ENCODE results near the gene MMS22L. TPM values are rescaled to one million over a fixed set of nuclear protein-coding genes. Genes with fewer than 3 reads are reported as not detected.

MMS22L gene
- polyA plus RNA-seq, 2 of the 4 experiments (the other 2 are of a cell fraction): 11.5 to 24.5 TPM

DNA sequence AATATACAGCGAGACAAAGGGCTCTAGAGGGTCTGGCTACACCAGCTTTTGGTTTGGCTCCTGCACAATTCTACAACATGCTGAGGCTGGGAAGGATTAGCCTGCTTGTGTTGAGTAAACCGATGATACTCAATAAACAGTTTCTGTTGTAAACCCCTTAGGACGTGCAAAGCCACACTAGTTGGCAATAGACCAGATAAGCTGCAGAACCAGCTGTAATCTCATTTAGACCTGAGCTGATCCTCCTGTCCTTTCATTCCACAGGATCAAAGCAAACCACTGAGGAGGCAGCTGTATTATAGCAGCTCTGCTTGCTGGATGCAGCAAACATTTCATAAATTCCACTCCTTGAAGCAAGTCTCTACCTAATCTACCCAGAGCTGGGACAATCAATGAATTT is 79.7 kb downstream of the MMS22L start:
- ATAC-seq: no peak
- Histone ChIP-seq H3K9me3 (no peaks in the 10 kb centered on the region), H3K4me2 (no peak overlapping the region), H3K4me3 (no peak overlapping the region), H3K4me1 (no peaks in the 10 kb centered on the region), H3K27ac (no peak overlapping the region)
- CTCF ChIA-PET: no interaction called here
- POLR2A ChIA-PET: no interaction called here
- WGBS (ENCODE audit: missing lambda C conversion rate): 88% methylated on average over 3 of the region's 3 CpGs
- TF ChIP-seq ZC3H11A (IDR thresholded peaks at IDR 0.05) (no peak), TP53 (CRISPR knock-in tag; IDR thresholded peaks at IDR 0.05) (no peak), POLR2A (IDR thresholded peaks at IDR 0.05; ENCODE audit: low read length) (no peak), MAZ (IDR thresholded peaks at IDR 0.05; ENCODE audit: borderline replicate concordance, low read depth, low read length) (no peak), RNF2 (IDR thresholded peaks at IDR 0.05; ENCODE audit: borderline replicate concordance, low read depth) (no peak), RAD21 (conservative IDR thresholded peaks at IDR 0.05 in 1 of 2, IDR thresholded peaks at IDR 0.05 in 1 of 2) (no peak), NFE2L2 (conservative IDR thresholded peaks at IDR 0.05; ENCODE audit: low read length) (no peak), FOXS1 (CRISPR knock-in tag; IDR thresholded peaks at IDR 0.05) (no peak), CEBPB (IDR thresholded peaks at IDR 0.05) (no peak), EP300 (IDR thresholded peaks at IDR 0.05) (no peak), MAFK (IDR thresholded peaks at IDR 0.05; ENCODE audit: partially characterized antibody) (no peak), ZSCAN20 (CRISPR knock-in tag; IDR thresholded peaks at IDR 0.05) (no peak)
- TF ChIP-seq, protein P1, sequence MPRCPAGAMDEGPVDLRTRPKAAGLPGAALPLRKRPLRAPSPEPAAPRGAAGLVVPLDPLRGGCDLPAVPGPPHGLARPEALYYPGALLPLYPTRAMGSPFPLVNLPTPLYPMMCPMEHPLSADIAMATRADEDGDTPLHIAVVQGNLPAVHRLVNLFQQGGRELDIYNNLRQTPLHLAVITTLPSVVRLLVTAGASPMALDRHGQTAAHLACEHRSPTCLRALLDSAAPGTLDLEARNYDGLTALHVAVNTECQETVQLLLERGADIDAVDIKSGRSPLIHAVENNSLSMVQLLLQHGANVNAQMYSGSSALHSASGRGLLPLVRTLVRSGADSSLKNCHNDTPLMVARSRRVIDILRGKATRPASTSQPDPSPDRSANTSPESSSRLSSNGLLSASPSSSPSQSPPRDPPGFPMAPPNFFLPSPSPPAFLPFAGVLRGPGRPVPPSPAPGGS (IDR thresholded peaks at IDR 0.05): no peak
- TF ChIP-seq, protein P2, sequence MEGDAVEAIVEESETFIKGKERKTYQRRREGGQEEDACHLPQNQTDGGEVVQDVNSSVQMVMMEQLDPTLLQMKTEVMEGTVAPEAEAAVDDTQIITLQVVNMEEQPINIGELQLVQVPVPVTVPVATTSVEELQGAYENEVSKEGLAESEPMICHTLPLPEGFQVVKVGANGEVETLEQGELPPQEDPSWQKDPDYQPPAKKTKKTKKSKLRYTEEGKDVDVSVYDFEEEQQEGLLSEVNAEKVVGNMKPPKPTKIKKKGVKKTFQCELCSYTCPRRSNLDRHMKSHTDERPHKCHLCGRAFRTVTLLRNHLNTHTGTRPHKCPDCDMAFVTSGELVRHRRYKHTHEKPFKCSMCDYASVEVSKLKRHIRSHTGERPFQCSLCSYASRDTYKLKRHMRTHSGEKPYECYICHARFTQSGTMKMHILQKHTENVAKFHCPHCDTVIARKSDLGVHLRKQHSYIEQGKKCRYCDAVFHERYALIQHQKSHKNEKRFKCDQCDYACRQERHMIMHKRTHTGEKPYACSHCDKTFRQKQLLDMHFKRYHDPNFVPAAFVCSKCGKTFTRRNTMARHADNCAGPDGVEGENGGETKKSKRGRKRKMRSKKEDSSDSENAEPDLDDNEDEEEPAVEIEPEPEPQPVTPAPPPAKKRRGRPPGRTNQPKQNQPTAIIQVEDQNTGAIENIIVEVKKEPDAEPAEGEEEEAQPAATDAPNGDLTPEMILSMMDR (IDR thresholded peaks at IDR 0.05): no peak
- TF ChIP-seq, protein P3, sequence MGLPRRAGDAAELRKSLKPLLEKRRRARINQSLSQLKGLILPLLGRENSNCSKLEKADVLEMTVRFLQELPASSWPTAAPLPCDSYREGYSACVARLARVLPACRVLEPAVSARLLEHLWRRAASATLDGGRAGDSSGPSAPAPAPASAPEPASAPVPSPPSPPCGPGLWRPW (IDR thresholded peaks at IDR 0.05): no peak
- TF ChIP-seq, protein P4, sequence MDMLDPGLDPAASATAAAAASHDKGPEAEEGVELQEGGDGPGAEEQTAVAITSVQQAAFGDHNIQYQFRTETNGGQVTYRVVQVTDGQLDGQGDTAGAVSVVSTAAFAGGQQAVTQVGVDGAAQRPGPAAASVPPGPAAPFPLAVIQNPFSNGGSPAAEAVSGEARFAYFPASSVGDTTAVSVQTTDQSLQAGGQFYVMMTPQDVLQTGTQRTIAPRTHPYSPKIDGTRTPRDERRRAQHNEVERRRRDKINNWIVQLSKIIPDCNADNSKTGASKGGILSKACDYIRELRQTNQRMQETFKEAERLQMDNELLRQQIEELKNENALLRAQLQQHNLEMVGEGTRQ (IDR thresholded peaks at IDR 0.05): no peak
- TF ChIP-seq, protein P5, sequence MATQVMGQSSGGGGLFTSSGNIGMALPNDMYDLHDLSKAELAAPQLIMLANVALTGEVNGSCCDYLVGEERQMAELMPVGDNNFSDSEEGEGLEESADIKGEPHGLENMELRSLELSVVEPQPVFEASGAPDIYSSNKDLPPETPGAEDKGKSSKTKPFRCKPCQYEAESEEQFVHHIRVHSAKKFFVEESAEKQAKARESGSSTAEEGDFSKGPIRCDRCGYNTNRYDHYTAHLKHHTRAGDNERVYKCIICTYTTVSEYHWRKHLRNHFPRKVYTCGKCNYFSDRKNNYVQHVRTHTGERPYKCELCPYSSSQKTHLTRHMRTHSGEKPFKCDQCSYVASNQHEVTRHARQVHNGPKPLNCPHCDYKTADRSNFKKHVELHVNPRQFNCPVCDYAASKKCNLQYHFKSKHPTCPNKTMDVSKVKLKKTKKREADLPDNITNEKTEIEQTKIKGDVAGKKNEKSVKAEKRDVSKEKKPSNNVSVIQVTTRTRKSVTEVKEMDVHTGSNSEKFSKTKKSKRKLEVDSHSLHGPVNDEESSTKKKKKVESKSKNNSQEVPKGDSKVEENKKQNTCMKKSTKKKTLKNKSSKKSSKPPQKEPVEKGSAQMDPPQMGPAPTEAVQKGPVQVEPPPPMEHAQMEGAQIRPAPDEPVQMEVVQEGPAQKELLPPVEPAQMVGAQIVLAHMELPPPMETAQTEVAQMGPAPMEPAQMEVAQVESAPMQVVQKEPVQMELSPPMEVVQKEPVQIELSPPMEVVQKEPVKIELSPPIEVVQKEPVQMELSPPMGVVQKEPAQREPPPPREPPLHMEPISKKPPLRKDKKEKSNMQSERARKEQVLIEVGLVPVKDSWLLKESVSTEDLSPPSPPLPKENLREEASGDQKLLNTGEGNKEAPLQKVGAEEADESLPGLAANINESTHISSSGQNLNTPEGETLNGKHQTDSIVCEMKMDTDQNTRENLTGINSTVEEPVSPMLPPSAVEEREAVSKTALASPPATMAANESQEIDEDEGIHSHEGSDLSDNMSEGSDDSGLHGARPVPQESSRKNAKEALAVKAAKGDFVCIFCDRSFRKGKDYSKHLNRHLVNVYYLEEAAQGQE (IDR thresholded peaks at IDR 0.05): no peak
- no peak for FAIRE-seq
- no peak for DNase-seq (ENCODE audit: low read depth in 1 of 2, low spot score in 1 of 2)

DNA sequence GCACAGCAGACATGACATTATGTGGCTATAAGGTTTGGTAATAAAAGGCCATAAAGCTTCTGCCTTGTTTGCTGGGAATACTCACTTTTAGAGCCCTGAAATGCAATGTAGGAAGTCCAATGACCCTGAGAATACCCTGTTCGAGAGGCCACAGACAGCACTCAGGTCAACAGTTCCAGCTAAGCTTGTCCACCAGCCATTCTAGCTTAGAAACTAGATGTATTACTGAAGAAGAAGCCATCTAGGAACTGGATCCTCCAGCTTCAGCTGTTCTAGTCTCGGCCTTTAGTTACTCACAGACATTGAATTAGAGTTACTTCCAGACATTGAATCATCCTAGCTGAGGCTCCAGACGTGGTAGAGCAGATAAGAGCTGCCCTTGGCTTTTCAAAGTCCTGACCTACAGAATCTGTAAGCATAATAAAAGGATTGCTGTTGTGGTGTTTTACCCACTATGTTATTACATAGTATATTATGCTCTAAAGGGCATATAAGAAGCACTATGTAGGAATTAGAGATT is 84.9 kb downstream of the MMS22L start:
- DNase-seq (ENCODE audit: low read depth in 1 of 2, low spot score in 1 of 2) (no peak), ATAC-seq (no peak), FAIRE-seq (no peak)
- WGBS (ENCODE audit: missing lambda C conversion rate): 92% methylated on average over 3 of the region's 3 CpGs
- Histone ChIP-seq H3K4me1 (no peaks in the 10 kb centered on the region), H3K9me3 (no peaks in the 10 kb centered on the region), H3K4me3 (no peak overlapping the region), H3K27ac (no peak overlapping the region), H3K4me2 (no peak overlapping the region)
- POLR2A ChIA-PET: no interaction called here
- TF ChIP-seq, protein P5 (IDR thresholded peaks at IDR 0.05): no peak
- no peak for TF ChIP-seq MYC (IDR thresholded peaks at IDR 0.05; ENCODE audit: borderline replicate concordance, low read length)
- TF ChIP-seq RAD21 (conservative IDR thresholded peaks at IDR 0.05 in 1 of 2, IDR thresholded peaks at IDR 0.05 in 1 of 2): no peak
- TF ChIP-seq RFX5 (IDR thresholded peaks at IDR 0.05): no peak
- TF ChIP-seq HEYL (CRISPR knock-in tag; IDR thresholded peaks at IDR 0.05): no peak
- TF ChIP-seq, protein P6, sequence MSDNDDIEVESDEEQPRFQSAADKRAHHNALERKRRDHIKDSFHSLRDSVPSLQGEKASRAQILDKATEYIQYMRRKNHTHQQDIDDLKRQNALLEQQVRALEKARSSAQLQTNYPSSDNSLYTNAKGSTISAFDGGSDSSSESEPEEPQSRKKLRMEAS (IDR thresholded peaks at IDR 0.05): no peak
- TF ChIP-seq RCOR1 (IDR thresholded peaks at IDR 0.05; ENCODE audit: low read depth, low read length): no peak
- TF ChIP-seq CBX8 (IDR thresholded peaks at IDR 0.05): no peak
- TF ChIP-seq, protein P2 (IDR thresholded peaks at IDR 0.05): no peak
- CTCF ChIA-PET: interaction anchor here (2.0 kb wide), 1 partner anchor 12 kb away, joined by 13 read pairs; no protein-coding TSS in a partner anchor

Measured in A549 (cell line).